Caco-2 (cell line): ENCODE results near the gene SESTD1. TPM values are rescaled to one million over a fixed set of nuclear protein-coding genes. Genes with fewer than 3 reads are reported as not detected.

Experiments used
- Bru-seq: library from RNA; stranded (reverse); fragments of 400-500 nt; gene quantifications from one replicate; lab custom pipeline; 2021; lab: Mats Ljungman, UMichigan
- BruChase-seq, 2 experiments: library from RNA; stranded (reverse); fragments of 400-500 nt; gene quantifications; one replicate each; lab custom pipeline; 2021; lab: Mats Ljungman, UMichigan
- BruUV-seq: library from RNA; stranded (reverse); fragments of 400-500 nt; replicated peaks from 2 replicates; lab custom pipeline; 2021; lab: Mats Ljungman, UMichigan
- CTCF ChIA-PET: fragments of 300-600 bp; sonication (Branson Sonifier 250); formaldehyde crosslinking; loops from one replicate; lab custom pipeline; 2022; ENCODE audit warnings: antibody characterized with exemption; lab: Charles Lee
- POLR2A ChIA-PET: fragments of 300-600 bp; sonication (Branson Sonifier 250); formaldehyde crosslinking; loops from one replicate; lab custom pipeline; 2022; ENCODE audit warnings: antibody characterized with exemption; lab: Charles Lee
- DNase-seq, 2 experiments: peaks; one replicate each; pipeline versions ENCODE4 v3.0.0 to v3.0.0-alpha.2; 2020 to 2022
- H3K27me3 ChIP-seq: replicated peaks from 2 replicates; pipeline ENCODE4 v1.6.0; 2011; ENCODE audit warnings: low read length; ENCODE audit not compliant: control insufficient read depth, insufficient read depth
- H3K36me3 ChIP-seq: 2 replicates; pipeline ENCODE4 v1.5.1; 2011; ENCODE audit warnings: low read length; ENCODE audit not compliant: control insufficient read depth, insufficient read depth
- H3K4me1 ChIP-seq: fragments of 250-450 bp; sonication (Bioruptor Pico); 2 replicates; pipeline ENCODE4 v1.5.1; 2020; ENCODE audit warnings: mild to moderate bottlenecking
- H3K4me3 ChIP-seq: 2 replicates; pipeline ENCODE4 v1.5.1; 2011; ENCODE audit warnings: low read depth, mild to moderate bottlenecking, control low read depth, low read length
- H3K9me3 ChIP-seq: fragments of 250-450 bp; sonication (Bioruptor Pico); 2 replicates; pipeline ENCODE4 v1.5.1; 2020; ENCODE audit warnings: mild to moderate bottlenecking, moderate library complexity
- H3K27ac Mint-ChIP-seq: one replicate; pipeline ENCODE4 v1.8.0; 2022; ENCODE audit warnings: mixed read lengths; ENCODE audit not compliant: unreplicated experiment
- H3K27me3 Mint-ChIP-seq: one replicate; pipeline ENCODE4 v1.8.0; 2022; ENCODE audit warnings: mixed read lengths; ENCODE audit not compliant: insufficient read depth, unreplicated experiment
- H3K36me3 Mint-ChIP-seq: one replicate; pipeline ENCODE4 v1.8.0; 2022; ENCODE audit warnings: mild to moderate bottlenecking, mixed read lengths; ENCODE audit not compliant: insufficient read depth, unreplicated experiment
- H3K4me1 Mint-ChIP-seq: one replicate; pipeline ENCODE4 v1.8.0; 2022; ENCODE audit warnings: low read depth, mixed read lengths; ENCODE audit not compliant: unreplicated experiment
- H3K4me3 Mint-ChIP-seq: one replicate; pipeline ENCODE4 v1.8.0; 2022; ENCODE audit warnings: mild to moderate bottlenecking, moderate library complexity, mixed read lengths; ENCODE audit not compliant: unreplicated experiment
- H3K9me3 Mint-ChIP-seq: one replicate; pipeline ENCODE4 v1.8.0; 2022; ENCODE audit warnings: mixed read lengths; ENCODE audit not compliant: unreplicated experiment
- intact Hi-C: fragments of 100-400 bp; cut with micrococcal nuclease; formaldehyde crosslinking; loops from one replicate; pipeline ENCODE4 v1.10.0; 2022; ENCODE audit not compliant: unreplicated experiment
- long read RNA-seq: library from polyadenylated mRNA; stranded (forward); transcript quantifications from one replicate; pipeline ENCODE4 v2.0.0, GENCODE V29; 2022
- total RNA-seq: library from RNA; stranded (reverse); gene quantifications from 2 replicates; pipeline ENCODE4 v1.2.3, GENCODE V29; 2022
- TF ChIP-seq, protein P1 (sequence below), 2 experiments: fragments of 200-600 bp in 1 of 2; IDR thresholded peaks; 1 replicate in 1 of 2; 2 replicates in 1 of 2; pipeline versions ENCODE4 v1.5.1 to v1.8.0; 2011 to 2022; ENCODE audit warnings: antibody characterized with exemption in 1 of 2, control low read depth in 1 of 2, inconsistent platforms in 1 of 2, low read depth in 1 of 2, low read length in 1 of 2, mild to moderate bottlenecking in 1 of 2, moderate library complexity in 1 of 2; ENCODE audit not compliant: insufficient read depth in 1 of 2, severe bottlenecking in 1 of 2, unreplicated experiment in 1 of 2

SESTD1 gene, protein sequence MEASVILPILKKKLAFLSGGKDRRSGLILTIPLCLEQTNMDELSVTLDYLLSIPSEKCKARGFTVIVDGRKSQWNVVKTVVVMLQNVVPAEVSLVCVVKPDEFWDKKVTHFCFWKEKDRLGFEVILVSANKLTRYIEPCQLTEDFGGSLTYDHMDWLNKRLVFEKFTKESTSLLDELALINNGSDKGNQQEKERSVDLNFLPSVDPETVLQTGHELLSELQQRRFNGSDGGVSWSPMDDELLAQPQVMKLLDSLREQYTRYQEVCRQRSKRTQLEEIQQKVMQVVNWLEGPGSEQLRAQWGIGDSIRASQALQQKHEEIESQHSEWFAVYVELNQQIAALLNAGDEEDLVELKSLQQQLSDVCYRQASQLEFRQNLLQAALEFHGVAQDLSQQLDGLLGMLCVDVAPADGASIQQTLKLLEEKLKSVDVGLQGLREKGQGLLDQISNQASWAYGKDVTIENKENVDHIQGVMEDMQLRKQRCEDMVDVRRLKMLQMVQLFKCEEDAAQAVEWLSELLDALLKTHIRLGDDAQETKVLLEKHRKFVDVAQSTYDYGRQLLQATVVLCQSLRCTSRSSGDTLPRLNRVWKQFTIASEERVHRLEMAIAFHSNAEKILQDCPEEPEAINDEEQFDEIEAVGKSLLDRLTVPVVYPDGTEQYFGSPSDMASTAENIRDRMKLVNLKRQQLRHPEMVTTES
- total RNA-seq (44.7 and 50.2 TPM in 2 replicates), Bru-seq, nascent RNA (percentile 77 among the genes with signal in this experiment), BruChase-seq, experiment 1, labeled RNA remaining after a 2-hour chase (percentile 69 among the genes with signal in this experiment), BruChase-seq, experiment 2, labeled RNA remaining after a 6-hour chase (percentile 68 among the genes with signal in this experiment)
- long read RNA-seq, full-length matches to known transcripts, result 23 of 29 reads
- long read RNA-seq, partial matches to known transcripts, result 2 of 29 reads
- long read RNA-seq, other reads (novel, unspliced or antisense), result 4 of 29 reads

DNA sequence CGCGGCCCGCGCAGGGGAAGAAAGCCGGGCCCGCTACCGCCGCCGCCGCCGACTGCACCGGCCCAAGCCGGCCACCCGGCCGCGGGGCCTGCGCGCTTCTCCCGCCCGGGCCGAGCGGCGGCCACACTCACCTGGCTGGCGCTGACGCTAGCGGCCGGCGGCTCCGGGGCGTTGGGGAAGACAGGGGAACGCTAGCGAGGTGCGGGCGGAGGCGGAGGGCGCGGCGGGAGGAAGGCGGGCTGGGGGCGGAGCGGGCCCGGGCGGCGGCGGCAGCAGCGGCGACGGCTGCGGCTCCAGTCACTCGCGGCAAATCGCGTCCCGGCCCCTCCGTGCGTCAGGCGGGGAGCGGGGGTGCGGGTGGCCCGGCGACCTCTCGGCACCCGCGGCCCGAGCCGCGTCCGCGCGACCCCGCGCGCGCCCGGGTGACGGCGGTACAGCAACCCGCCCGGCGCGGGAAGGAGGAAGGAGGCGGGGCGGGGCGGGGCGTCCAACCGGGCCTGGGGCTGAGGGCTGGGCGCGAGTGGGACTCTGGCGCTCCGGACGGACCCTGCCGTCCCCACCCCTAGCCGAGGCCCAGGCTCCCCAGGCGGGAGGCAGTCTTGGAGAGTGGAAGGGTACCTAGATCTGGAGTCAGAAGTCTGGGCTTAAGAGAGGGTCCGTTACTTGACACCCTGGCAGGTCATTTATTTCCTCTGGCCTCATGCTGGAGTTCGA is at the start of gene SESTD1:
TSS of gene SESTD1 (minus strand) at position 465 of the 714 bp plus-strand sequence. CDS start 72,991 bp downstream, outside the sequence.
- CTCF ChIA-PET, result no interaction called here
- H3K4me1 Mint-ChIP-seq, result peaks cover 31% of the 10 kb centered on the region
- DNase-seq, result peak; percentile 76 to 85
- intact Hi-C loops, result loop anchor here (1.0 to 5.0 kb wide), 2 partner anchors 8 to 47 kb away; no protein-coding TSS in a partner anchor
- no peaks in the 10 kb centered on the region for H3K27me3 Mint-ChIP-seq
- Histone ChIP-seq H3K4me1 (peaks cover 23% of the 10 kb centered on the region), H3K4me3 (peak within 1 kb of the TSS; percentile 85), H3K9me3 (no peaks in the 10 kb centered on the region), H3K27me3 (no peaks in the 10 kb centered on the region), H3K36me3 (no peaks in the 10 kb centered on the region; the same call in 1 of the 2 replicates)
- peak within 1 kb of the TSS; percentile 71 for H3K27ac Mint-ChIP-seq
- POLR2A ChIA-PET, result no interaction called here
- no TSS peak for BruUV-seq
- peak within 1 kb of the TSS; percentile 95 for H3K4me3 Mint-ChIP-seq
- no peaks in the 10 kb centered on the region for H3K9me3 Mint-ChIP-seq
- TF ChIP-seq, protein P1, sequence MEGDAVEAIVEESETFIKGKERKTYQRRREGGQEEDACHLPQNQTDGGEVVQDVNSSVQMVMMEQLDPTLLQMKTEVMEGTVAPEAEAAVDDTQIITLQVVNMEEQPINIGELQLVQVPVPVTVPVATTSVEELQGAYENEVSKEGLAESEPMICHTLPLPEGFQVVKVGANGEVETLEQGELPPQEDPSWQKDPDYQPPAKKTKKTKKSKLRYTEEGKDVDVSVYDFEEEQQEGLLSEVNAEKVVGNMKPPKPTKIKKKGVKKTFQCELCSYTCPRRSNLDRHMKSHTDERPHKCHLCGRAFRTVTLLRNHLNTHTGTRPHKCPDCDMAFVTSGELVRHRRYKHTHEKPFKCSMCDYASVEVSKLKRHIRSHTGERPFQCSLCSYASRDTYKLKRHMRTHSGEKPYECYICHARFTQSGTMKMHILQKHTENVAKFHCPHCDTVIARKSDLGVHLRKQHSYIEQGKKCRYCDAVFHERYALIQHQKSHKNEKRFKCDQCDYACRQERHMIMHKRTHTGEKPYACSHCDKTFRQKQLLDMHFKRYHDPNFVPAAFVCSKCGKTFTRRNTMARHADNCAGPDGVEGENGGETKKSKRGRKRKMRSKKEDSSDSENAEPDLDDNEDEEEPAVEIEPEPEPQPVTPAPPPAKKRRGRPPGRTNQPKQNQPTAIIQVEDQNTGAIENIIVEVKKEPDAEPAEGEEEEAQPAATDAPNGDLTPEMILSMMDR (IDR thresholded peaks at IDR 0.05; ENCODE audit: insufficient read depth in 1 of 2, low read depth in 1 of 2, low read length in 1 of 2, severe bottlenecking in 1 of 2, unreplicated experiment in 1 of 2), result no peak
- peaks cover 5% of the 10 kb centered on the region for H3K36me3 Mint-ChIP-seq

DNA sequence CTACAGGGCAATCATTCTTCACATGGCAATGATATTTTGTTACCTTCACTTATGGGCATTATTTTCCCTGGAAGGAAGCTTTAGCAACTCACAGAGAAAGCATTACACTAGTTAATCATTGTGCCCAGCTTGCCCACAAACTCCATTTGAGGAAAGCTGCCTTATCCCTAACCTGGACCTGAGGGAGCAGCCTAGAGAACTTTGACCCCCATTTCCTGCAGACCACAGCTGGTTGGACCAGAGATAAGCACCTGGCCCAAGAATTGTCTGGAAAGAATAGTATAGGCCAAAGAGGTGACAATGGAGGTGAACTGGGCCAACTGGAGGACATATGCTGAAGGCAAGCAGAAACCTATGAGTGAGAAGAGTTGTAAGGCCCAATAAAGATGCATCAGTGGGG is 48.4 kb upstream of the SESTD1 start:
- intact Hi-C loops, result no loop called here
- no peak overlapping the region for H3K27ac Mint-ChIP-seq
- H3K36me3 ChIP-seq, result no peaks in the 10 kb centered on the region
- no peaks in the 10 kb centered on the region for H3K27me3 ChIP-seq
- TF ChIP-seq, protein P1 (IDR thresholded peaks at IDR 0.05; ENCODE audit: insufficient read depth in 1 of 2, low read depth in 1 of 2, low read length in 1 of 2, severe bottlenecking in 1 of 2, unreplicated experiment in 1 of 2), result no peak
- no peak for DNase-seq
- H3K4me1 ChIP-seq, result 0 out of 2 replicates have a peak, but pooled peaks cover 4% of the 10 kb centered on the region
- no peak overlapping the region for H3K4me3 Mint-ChIP-seq
- H3K4me1 Mint-ChIP-seq, result no peaks in the 10 kb centered on the region
- H3K9me3 Mint-ChIP-seq, result peaks cover 22% of the 10 kb centered on the region
- POLR2A ChIA-PET, result no interaction called here
- no peak overlapping the region for H3K4me3 ChIP-seq
- H3K27me3 Mint-ChIP-seq, result peaks cover 4% of the 10 kb centered on the region
- BruUV-seq, result no TSS peak
- CTCF ChIA-PET, result no interaction called here
- H3K9me3 ChIP-seq, result no peaks in the 10 kb centered on the region
- H3K36me3 Mint-ChIP-seq, result no peaks in the 10 kb centered on the region
